Mesenchymal stem cell (in vitro differentiated cells and primary cell): ENCODE measurements around the gene SLC25A18.
A peak's percentile ranks its signal among the peaks of the same experiment; 100 is the strongest.

Experiments
- DNase-seq: peaks from one replicate; pipeline ENCODE4 v3.0.0-alpha.2; 2013
- H2AFZ ChIP-seq: one replicate; pipeline ENCODE4 v1.6.1; 2013; ENCODE audit warnings: low read depth, mild to moderate bottlenecking, control low read depth, inconsistent platforms, low read length, moderate library complexity
- H2AK5ac ChIP-seq: 2 replicates; pipeline ENCODE4 v1.6.1; 2013; ENCODE audit warnings: low read length, moderate library complexity, mild to moderate bottlenecking, inconsistent platforms; ENCODE audit not compliant: severe bottlenecking
- H2BK120ac ChIP-seq: one replicate; pipeline ENCODE4 v1.6.1; 2013; ENCODE audit warnings: low read depth, mild to moderate bottlenecking, inconsistent platforms, low read length, moderate library complexity
- H2BK12ac ChIP-seq, 2 experiments: one replicate each; pipeline ENCODE4 v1.6.1; 2013; ENCODE audit warnings: inconsistent platforms in 2 of 2, low read length in 2 of 2, mild to moderate bottlenecking in 2 of 2, moderate library complexity in 2 of 2, control low read depth in 1 of 2
- H2BK15ac ChIP-seq: one replicate; pipeline ENCODE4 v1.6.1; 2013; ENCODE audit warnings: mild to moderate bottlenecking, low read depth, inconsistent platforms; ENCODE audit not compliant: poor library complexity, severe bottlenecking
- H2BK5ac ChIP-seq: 2 replicates; pipeline ENCODE4 v1.6.1; 2013; ENCODE audit warnings: low read depth, mild to moderate bottlenecking, low read length, control low read depth, inconsistent platforms; ENCODE audit not compliant: poor library complexity, severe bottlenecking
- H3K14ac ChIP-seq, 2 experiments: one replicate each; pipeline ENCODE4 v1.6.1; 2013; ENCODE audit warnings: inconsistent platforms in 2 of 2, low read length in 2 of 2, control low read depth in 1 of 2, mild to moderate bottlenecking in 1 of 2, moderate library complexity in 1 of 2
- H3K18ac ChIP-seq, 2 experiments: one replicate each; pipeline ENCODE4 v1.6.1; 2013; ENCODE audit warnings: inconsistent platforms in 2 of 2, low read length in 2 of 2, control low read depth in 1 of 2, low read depth in 1 of 2, mild to moderate bottlenecking in 1 of 2
- H3K23ac ChIP-seq, 2 experiments: one replicate each; pipeline ENCODE4 v1.6.1; 2013; ENCODE audit warnings: inconsistent platforms in 2 of 2, low read length in 2 of 2, mild to moderate bottlenecking in 2 of 2, moderate library complexity in 2 of 2, control low read depth in 1 of 2
- H3K27ac ChIP-seq: 2 replicates; pipeline ENCODE4 v1.5.1; 2013; ENCODE audit warnings: mild to moderate bottlenecking, moderate library complexity, low read length, control low read depth, inconsistent platforms; ENCODE audit not compliant: poor library complexity, severe bottlenecking
- H3K27me3 ChIP-seq, 2 experiments: 2 replicates each; pipeline versions ENCODE4 v1.6.1 to v1.7.0; 2013; ENCODE audit warnings: low read length in 2 of 2, mild to moderate bottlenecking in 2 of 2, moderate library complexity in 2 of 2, control low read depth in 1 of 2, inconsistent platforms in 1 of 2; ENCODE audit not compliant: control insufficient read depth in 1 of 2, insufficient read depth in 1 of 2
- H3K36me3 ChIP-seq, 2 experiments: 2 replicates each; pipeline versions ENCODE4 v1.6.1 to v1.7.0; 2013; ENCODE audit warnings: low read length in 2 of 2, control low read depth in 1 of 2, inconsistent platforms in 1 of 2, low read depth in 1 of 2, mild to moderate bottlenecking in 1 of 2; ENCODE audit not compliant: insufficient read depth in 2 of 2, control insufficient read depth in 1 of 2
- H3K4ac ChIP-seq, 2 experiments: one replicate each; pipeline ENCODE4 v1.6.1; 2013; ENCODE audit warnings: inconsistent platforms in 2 of 2, low read length in 2 of 2, mild to moderate bottlenecking in 2 of 2, moderate library complexity in 2 of 2, control low read depth in 1 of 2, low read depth in 1 of 2
- H3K4me1 ChIP-seq: 2 replicates; pipeline ENCODE4 v1.6.1; 2013; ENCODE audit warnings: low read depth, low read length, control low read depth; ENCODE audit not compliant: control insufficient read depth, insufficient read depth
- H3K4me2 ChIP-seq: 2 replicates; pipeline ENCODE4 v1.6.1; 2013; ENCODE audit warnings: low read length, mild to moderate bottlenecking, inconsistent platforms; ENCODE audit not compliant: poor library complexity, severe bottlenecking
- H3K4me3 ChIP-seq, 2 experiments: 2 replicates each; pipeline versions ENCODE4 v1.5.1 to v1.7.0; 2013; ENCODE audit warnings: low read length in 2 of 2, mild to moderate bottlenecking in 2 of 2, control low read depth in 1 of 2, low read depth in 1 of 2; ENCODE audit not compliant: insufficient read depth in 1 of 2
- H3K79me1 ChIP-seq: replicated peaks from 2 replicates; pipeline ENCODE4 v1.6.1; 2013; ENCODE audit warnings: mild to moderate bottlenecking, control low read depth, low read length, inconsistent platforms; ENCODE audit not compliant: poor library complexity, severe bottlenecking
- H3K9ac ChIP-seq: 2 replicates; pipeline ENCODE4 v1.7.0; 2013; ENCODE audit warnings: mild to moderate bottlenecking, low read length, moderate library complexity
- H3K9me3 ChIP-seq: 2 replicates; pipeline ENCODE4 v1.7.0; 2013; ENCODE audit warnings: mild to moderate bottlenecking, low read length; ENCODE audit not compliant: control insufficient read depth
- H4K8ac ChIP-seq: one replicate; pipeline ENCODE4 v1.6.1; 2013; ENCODE audit warnings: inconsistent platforms, mild to moderate bottlenecking, low read length, moderate library complexity
- H4K91ac ChIP-seq: one replicate; pipeline ENCODE4 v1.6.1; 2013; ENCODE audit warnings: mild to moderate bottlenecking, low read length, inconsistent platforms
- WGBS: methylation state at CpG from one replicate; pipeline ENCODE4 v1.1.7; 2013; ENCODE audit warnings: mixed read lengths; 5-methylcytosine and 5-hydroxymethylcytosine counted together

Gene SLC25A18

GRCh38 chr22:17639247-17639741 is 76.0 kb downstream of the SLC25A18 start:
- H3K18ac ChIP-seq = peak overlapping the region; percentile 60 to 90
- peak overlapping the region; percentile 82 for H3K4me2 ChIP-seq
- H3K14ac ChIP-seq = peak overlapping the region in 1 of 2 experiments; percentile 91
- peak overlapping the region; percentile 37 for H2BK15ac ChIP-seq
- peaks cover 0 to 4% of the 10 kb centered on the region in 2 experiments for H3K36me3 ChIP-seq
- peak overlapping the region; percentile 80 for H2AFZ ChIP-seq
- no peak overlapping the region for H2BK12ac ChIP-seq
- H3K4me3 ChIP-seq = peak overlapping the region; percentile 83 to 86
- peaks cover 3% of the 10 kb centered on the region for H3K79me1 ChIP-seq
- DNase-seq = peak; percentile 90
- H4K8ac ChIP-seq = peak overlapping the region; percentile 79
- no peaks in the 10 kb centered on the region for H3K9me3 ChIP-seq
- H2BK5ac ChIP-seq = peak overlapping the region; percentile 84
- WGBS = under 1% methylated on average over 7 of the region's 8 CpGs
- peak overlapping the region in 1 of 2 experiments; percentile 98 for H3K4ac ChIP-seq
- H2AK5ac ChIP-seq = no peak overlapping the region
- H3K4me1 ChIP-seq = peaks cover 6% of the 10 kb centered on the region
- H3K27me3 ChIP-seq = no peaks in the 10 kb centered on the region
- H3K23ac ChIP-seq = no peak overlapping the region
- peak overlapping the region; percentile 11 for H2BK120ac ChIP-seq
- H3K9ac ChIP-seq = peak overlapping the region; percentile 93
- H3K27ac ChIP-seq = peak overlapping the region; percentile 94
- peak overlapping the region; percentile 71 for H4K91ac ChIP-seq
